HG03064 (cell line): Measurements from ENCODE around the gene CD99L2.

ENCODE experiments used
- ATAC-seq: cut with Tn5 transposase; IDR thresholded peaks from one replicate; pipeline ENCODE4 v1.9.1; 2021; ENCODE audit warnings: low read depth; ENCODE audit not compliant: unreplicated experiment

Gene CD99L2

GRCh38 chrX:150767045-150767395, 131.4 kb downstream of the CD99L2 start:
- ATAC-seq: no peak

- no peak for ATAC-seq
Observed at GRCh38 chrX:150766351-150767044, 132.0 kb downstream of the CD99L2 start.

- no peak for ATAC-seq
Observed at GRCh38 chrX:150765782-150766350, 132.6 kb downstream of the CD99L2 start.

GRCh38 chrX:150765237-150765636, 133.2 kb downstream of the CD99L2 start:
- ATAC-seq: no peak

- ATAC-seq: no peak
Observed at GRCh38 chrX:150763810-150764209, 134.7 kb downstream of the CD99L2 start.

GRCh38 chrX:150763303-150763797, 135.1 kb downstream of the CD99L2 start:
- no peak for ATAC-seq

- ATAC-seq: no peak
Observed at GRCh38 chrX:150762258-150763165, 136.0 kb downstream of the CD99L2 start.

GRCh38 chrX:150761819-150762216, 136.7 kb downstream of the CD99L2 start:
- no peak for ATAC-seq

- no peak for ATAC-seq
Observed at GRCh38 chrX:150761176-150761818, 137.2 kb downstream of the CD99L2 start.

GRCh38 chrX:150759568-150760416, 138.7 kb downstream of the CD99L2 start:
- ATAC-seq: no peak

- no peak for ATAC-seq
Observed at GRCh38 chrX:150757371-150757770, 141.1 kb downstream of the CD99L2 start.

GRCh38 chrX:150753968-150754367, 144.5 kb downstream of the CD99L2 start:
- ATAC-seq: no peak

GRCh38 chrX:150753357-150753756, 145.1 kb downstream of the CD99L2 start:
- ATAC-seq: no peak

GRCh38 chrX:150752124-150752523, 146.3 kb downstream of the CD99L2 start:
- no peak for ATAC-seq

GRCh38 chrX:150736475-150736874, 162.0 kb downstream of the CD99L2 start:
- ATAC-seq: no peak

GRCh38 chrX:150731795-150732194, 166.7 kb downstream of the CD99L2 start:
- no peak for ATAC-seq

- no peak for ATAC-seq
Observed at GRCh38 chrX:150730719-150731118, 167.7 kb downstream of the CD99L2 start.

GRCh38 chrX:150729956-150730355, 168.5 kb downstream of the CD99L2 start:
- ATAC-seq: no peak

GRCh38 chrX:150719621-150720020, 178.8 kb downstream of the CD99L2 start:
- no peak for ATAC-seq
